Measurements from ENCODE around the gene ARV1. TPM values are rescaled to one million over a fixed set of nuclear protein-coding genes. Genes with fewer than 3 reads are reported as not detected.

ARV1 gene
- total RNA-seq, 1 experiment from 2014 or later = 8.0 TPM

- TF ChIP-seq CTCF (conservative IDR thresholded peaks at IDR 0.05) = no peak
- H4K91ac ChIP-seq (ENCODE audit: insufficient read length, low read depth, low read length) = no peak overlapping the region
- H3K4ac ChIP-seq (ENCODE audit: low read depth, low read length) = no peak overlapping the region
- no peaks in the 10 kb centered on the region for H3K9me3 ChIP-seq (ENCODE audit: control insufficient read depth, low read depth, low read length)
- no CpG with 5 or more reads among the region's 7 CpGs for WGBS (ENCODE audit: extremely low coverage, insufficient read length, low lambda C conversion rate)
- H2BK5ac ChIP-seq (ENCODE audit: insufficient read length, low read length) = no peak overlapping the region
- H4K5ac ChIP-seq (ENCODE audit: insufficient read length, low read depth, low read length) = no peak overlapping the region
- peaks cover 83% of the 10 kb centered on the region for H3K27me3 Mint-ChIP-seq (ENCODE audit: low read depth)
- no peak overlapping the region for H3K27ac Mint-ChIP-seq
- no peak overlapping the region for H2BK20ac ChIP-seq (ENCODE audit: low read depth, low read length, poor library complexity, severe bottlenecking)
- H3K4me1 ChIP-seq (ENCODE audit: insufficient read depth, low read length) = peaks cover 12% of the 10 kb centered on the region; the same call in 1 of the 2 replicates
- H3K18ac ChIP-seq (ENCODE audit: insufficient read length, low read depth, low read length) = no peak overlapping the region
- no peaks in the 10 kb centered on the region for H3K79me1 ChIP-seq (ENCODE audit: insufficient read depth, low read depth, low read length, poor library complexity, severe bottlenecking)
- H2BK15ac ChIP-seq (ENCODE audit: low read depth, low read length) = no peak overlapping the region
- H3K23ac ChIP-seq (ENCODE audit: insufficient read length, low read depth, low read length) = no peak overlapping the region
- no peak overlapping the region for H2BK12ac ChIP-seq (ENCODE audit: insufficient read length, low read depth, low read length)
- H3K27me3 ChIP-seq (ENCODE audit: insufficient read depth, low read length) = no peaks in the 10 kb centered on the region; the same call in 1 of the 2 replicates
- H3K79me2 ChIP-seq (ENCODE audit: insufficient read depth, low read length) = no peaks in the 10 kb centered on the region
- no peak overlapping the region for H3K14ac ChIP-seq (ENCODE audit: insufficient read depth, low read length)
- no peak overlapping the region for H2BK120ac ChIP-seq (ENCODE audit: low read depth, low read length, poor library complexity, severe bottlenecking)
- no peak overlapping the region for H3K27ac ChIP-seq (ENCODE audit: insufficient read length, low read depth, low read length)
- H3K9ac ChIP-seq (ENCODE audit: extremely low read depth, insufficient read length, low read length) = no peak overlapping the region
- no peaks in the 10 kb centered on the region for H3K9me3 Mint-ChIP-seq
- peak overlapping the region in 1 of 2 experiments; percentile 51; a peak in 2 of 5 replicates for H3K4me3 Mint-ChIP-seq
- DNase-seq = peak; percentile 45
- peaks cover 15 to 27% of the 10 kb centered on the region in 2 experiments for H3K4me1 Mint-ChIP-seq
- peak overlapping the region; percentile 17 for H3K4me2 ChIP-seq (ENCODE audit: insufficient read depth, insufficient read length, low read length)
- H3K56ac ChIP-seq (ENCODE audit: insufficient read length, low read depth, low read length) = no peak overlapping the region
- no peaks in the 10 kb centered on the region for H3K23me2 ChIP-seq (ENCODE audit: insufficient read length, low read depth, low read length, poor library complexity, severe bottlenecking)
- H4K20me1 ChIP-seq (ENCODE audit: control insufficient read depth, insufficient read depth, insufficient read length) = no peaks in the 10 kb centered on the region
- H3K36me3 Mint-ChIP-seq (ENCODE audit: insufficient read depth in 1 of 3, low read depth in 3 of 3) = no peaks in the 10 kb centered on the region; a peak in 1 of 7 replicates
- no peak overlapping the region for H3T11ph ChIP-seq (ENCODE audit: low read length)
- no peak overlapping the region for H2AFZ ChIP-seq (ENCODE audit: low read length)
- H2AK5ac ChIP-seq (ENCODE audit: insufficient read length, low read length) = no peak overlapping the region
- H4K8ac ChIP-seq (replicated peaks; ENCODE audit: insufficient read length, low read depth, low read length) = no peak overlapping the region
Measured at GRCh38 chr1:231020816-231021215, 41.9 kb downstream of the ARV1 start.
